ENCODE data around the gene SFXN5. TPM values are rescaled to one million over a fixed set of nuclear protein-coding genes. Genes with fewer than 3 reads are reported as not detected.

SFXN5 gene
- polyA plus RNA-seq, 2 of the 4 experiments (the other 2 are of a cell fraction): 16.7 to 19.6 TPM

DNA sequence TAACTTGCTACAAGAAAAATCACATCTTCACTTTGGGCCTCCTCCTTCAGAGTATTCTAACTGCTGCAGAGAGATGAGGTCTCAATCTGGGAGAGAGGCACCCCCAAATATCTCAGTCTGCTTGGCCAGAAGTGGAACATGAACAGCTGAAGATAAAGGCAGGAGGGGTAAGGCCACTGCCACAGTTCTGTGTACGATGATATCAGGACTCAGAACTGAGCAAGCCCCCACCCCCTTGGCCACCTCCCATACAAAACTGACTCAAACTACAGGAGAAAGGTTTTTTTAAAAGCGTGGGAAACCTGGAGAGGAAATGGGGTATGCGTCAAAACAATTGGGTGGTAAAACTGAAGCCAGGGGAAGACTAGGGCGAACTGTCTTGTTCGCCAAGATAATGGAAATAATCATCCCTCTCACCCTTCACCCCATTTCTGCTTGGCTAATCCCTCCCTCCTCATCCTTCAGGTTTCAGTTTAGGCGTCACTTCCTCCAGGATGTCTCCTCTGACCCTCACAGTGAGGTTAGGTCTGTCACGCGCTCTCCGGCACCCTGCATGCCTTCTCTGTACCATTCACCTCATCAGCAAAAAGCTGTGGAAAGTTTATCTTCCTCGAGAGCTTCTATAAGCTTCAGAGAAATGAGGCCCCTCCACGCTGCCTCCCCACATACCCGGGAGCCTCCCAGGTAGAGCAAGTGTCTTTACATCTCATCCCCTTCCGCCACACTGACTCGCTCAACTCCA is 64.4 kb downstream of the SFXN5 start:
- 94% methylated on average over 14 of the region's 14 CpGs for WGBS (ENCODE audit: missing lambda C conversion rate)
- Histone ChIP-seq H3K27ac (no peak overlapping the region), H3K4me1 (no peaks in the 10 kb centered on the region), H3K4me2 (no peak overlapping the region), H3K4me3 (no peak overlapping the region), H3K9me3 (no peaks in the 10 kb centered on the region)
- DNase-seq (ENCODE audit: low read depth in 1 of 2, low spot score in 1 of 2) (no peak), ATAC-seq (no peak), FAIRE-seq (no peak)
- CTCF ChIA-PET: interaction anchor here (0.6 to 2.6 kb wide), 3 partner anchors 10 to 144 kb away, joined by 3 to 13 read pairs (median 6); no protein-coding TSS in a partner anchor
- POLR2A ChIA-PET: no interaction called here
- TF ChIP-seq CHD4 (IDR thresholded peaks at IDR 0.05; ENCODE audit: borderline replicate concordance) (no peak), SMC3 (IDR thresholded peaks at IDR 0.05) (no peak), TP53 (CRISPR knock-in tag; IDR thresholded peaks at IDR 0.05) (no peak), CBX2 (IDR thresholded peaks at IDR 0.05; ENCODE audit: borderline replicate concordance, low read depth) (no peak), HOXB5 (CRISPR knock-in tag; IDR thresholded peaks at IDR 0.05) (no peak)

DNA sequence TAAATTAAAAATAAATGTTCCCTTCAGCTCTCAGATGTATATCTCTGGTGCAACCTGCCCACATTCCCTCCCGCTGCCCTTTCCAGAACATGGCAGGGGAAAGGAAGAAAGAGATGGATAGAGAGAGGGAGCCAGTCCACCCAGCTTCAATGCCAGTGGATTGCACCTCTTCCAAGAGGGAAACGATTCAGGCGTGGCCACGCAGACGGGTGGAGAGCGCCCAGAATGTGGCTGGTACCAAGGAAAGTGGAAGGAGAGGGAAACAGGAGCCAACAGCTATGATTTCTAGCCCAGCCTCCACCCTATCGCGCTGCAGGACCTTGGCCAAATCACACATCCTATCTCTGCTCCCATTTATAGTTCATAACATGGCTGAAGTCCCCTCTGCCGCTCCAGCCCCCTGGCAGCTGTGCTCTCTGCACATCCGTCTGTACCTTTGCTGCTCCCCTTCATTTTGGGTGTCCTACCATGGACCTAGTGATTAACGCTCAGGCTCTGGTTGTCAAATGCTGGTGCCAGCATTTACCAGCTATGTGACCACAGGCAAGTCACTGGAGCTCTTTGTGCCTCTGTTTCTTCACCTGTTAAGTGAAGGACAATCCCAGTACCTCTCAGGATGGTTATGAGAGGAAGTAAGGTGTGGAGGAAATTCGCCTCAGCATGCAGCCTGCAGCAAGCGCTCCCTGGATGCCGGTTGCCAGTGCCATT is 66.5 kb downstream of the SFXN5 start:
- WGBS (ENCODE audit: missing lambda C conversion rate): 92% methylated on average over 14 of the region's 14 CpGs

DNA sequence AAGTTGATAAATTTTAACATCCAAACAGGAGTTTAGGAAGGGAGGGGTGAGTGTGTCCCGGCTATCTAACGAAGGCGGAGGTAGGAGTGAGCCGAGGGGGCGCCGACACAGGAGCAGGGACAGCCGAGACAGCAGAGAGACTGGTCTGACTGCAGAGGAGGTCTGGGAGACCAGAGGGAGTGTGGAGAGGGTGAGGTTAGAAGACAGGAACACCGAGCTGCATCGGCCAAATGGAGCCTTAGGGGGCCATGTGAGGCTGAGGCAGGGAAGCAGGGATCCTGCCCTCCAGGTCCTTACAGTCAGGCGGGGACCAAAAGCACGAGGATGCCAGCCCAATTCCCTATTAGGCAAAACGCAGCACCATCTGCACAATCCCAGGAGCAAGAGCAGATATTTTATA is 67.0 kb downstream of the SFXN5 start:
- no peak for DNase-seq (ENCODE audit: low read depth in 1 of 2, low spot score in 1 of 2)
- CTCF ChIA-PET: interaction anchor here (0.6 to 4.7 kb wide), 9 partner anchors 11 to 173 kb away, joined by 3 to 22 read pairs (median 7); no protein-coding TSS in a partner anchor
- 90% methylated on average over 12 of the region's 12 CpGs for WGBS (ENCODE audit: missing lambda C conversion rate)

More for the DNA sequence above, 66.5 kb downstream of the SFXN5 start:
- Histone ChIP-seq H3K9me3 (no peaks in the 10 kb centered on the region), H3K4me2 (no peak overlapping the region), H3K27ac (no peak overlapping the region), H3K4me3 (no peak overlapping the region), H3K4me1 (peaks cover 14% of the 10 kb centered on the region)
- DNase-seq (ENCODE audit: low read depth in 1 of 2, low spot score in 1 of 2) (no peak), ATAC-seq (no peak), FAIRE-seq (no peak)
- TF ChIP-seq NFE2L2 (conservative IDR thresholded peaks at IDR 0.05; ENCODE audit: low read length): no peak
- TF ChIP-seq RCOR1 (IDR thresholded peaks at IDR 0.05; ENCODE audit: low read depth, low read length): no peak
- TF ChIP-seq ZSCAN20 (CRISPR knock-in tag; IDR thresholded peaks at IDR 0.05): no peak
- TF ChIP-seq EHMT2 (IDR thresholded peaks at IDR 0.05; ENCODE audit: low read depth): no peak
- TF ChIP-seq, protein P1, sequence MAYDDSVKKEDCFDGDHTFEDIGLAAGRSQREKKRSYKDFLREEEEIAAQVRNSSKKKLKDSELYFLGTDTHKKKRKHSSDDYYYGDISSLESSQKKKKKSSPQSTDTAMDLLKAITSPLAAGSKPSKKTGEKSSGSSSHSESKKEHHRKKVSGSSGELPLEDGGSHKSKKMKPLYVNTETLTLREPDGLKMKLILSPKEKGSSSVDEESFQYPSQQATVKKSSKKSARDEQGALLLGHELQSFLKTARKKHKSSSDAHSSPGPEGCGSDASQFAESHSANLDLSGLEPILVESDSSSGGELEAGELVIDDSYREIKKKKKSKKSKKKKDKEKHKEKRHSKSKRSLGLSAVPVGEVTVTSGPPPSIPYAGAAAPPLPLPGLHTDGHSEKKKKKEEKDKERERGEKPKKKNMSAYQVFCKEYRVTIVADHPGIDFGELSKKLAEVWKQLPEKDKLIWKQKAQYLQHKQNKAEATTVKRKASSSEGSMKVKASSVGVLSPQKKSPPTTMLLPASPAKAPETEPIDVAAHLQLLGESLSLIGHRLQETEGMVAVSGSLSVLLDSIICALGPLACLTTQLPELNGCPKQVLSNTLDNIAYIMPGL (CRISPR knock-in tag; IDR thresholded peaks at IDR 0.05; ENCODE audit: borderline replicate concordance): no peak
- TF ChIP-seq TP53 (CRISPR knock-in tag; IDR thresholded peaks at IDR 0.05): no peak
- TF ChIP-seq NR3C1 (IDR thresholded peaks at IDR 0.05): no peak
- TF ChIP-seq JUNB (IDR thresholded peaks at IDR 0.05): no peak
- TF ChIP-seq RARB (CRISPR knock-in tag; IDR thresholded peaks at IDR 0.05): no peak
- TF ChIP-seq BHLHE40 (IDR thresholded peaks at IDR 0.05; ENCODE audit: low read depth, low read length): no peak
- TF ChIP-seq GATA3 (IDR thresholded peaks at IDR 0.05; ENCODE audit: borderline replicate concordance): no peak
- no peak for TF ChIP-seq CEBPB (IDR thresholded peaks at IDR 0.05)
- TF ChIP-seq, protein P2, sequence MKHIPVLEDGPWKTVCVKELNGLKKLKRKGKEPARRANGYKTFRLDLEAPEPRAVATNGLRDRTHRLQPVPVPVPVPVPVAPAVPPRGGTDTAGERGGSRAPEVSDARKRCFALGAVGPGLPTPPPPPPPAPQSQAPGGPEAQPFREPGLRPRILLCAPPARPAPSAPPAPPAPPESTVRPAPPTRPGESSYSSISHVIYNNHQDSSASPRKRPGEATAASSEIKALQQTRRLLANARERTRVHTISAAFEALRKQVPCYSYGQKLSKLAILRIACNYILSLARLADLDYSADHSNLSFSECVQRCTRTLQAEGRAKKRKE (CRISPR knock-in tag; IDR thresholded peaks at IDR 0.05; ENCODE audit: low read depth): no peak
- TF ChIP-seq HOXA7 (CRISPR knock-in tag; IDR thresholded peaks at IDR 0.05): no peak
- TF ChIP-seq CBX8 (IDR thresholded peaks at IDR 0.05): no peak
- TF ChIP-seq POLR2AphosphoS2 (conservative IDR thresholded peaks at IDR 0.05; ENCODE audit: low read length): no peak
- TF ChIP-seq MAZ (IDR thresholded peaks at IDR 0.05; ENCODE audit: borderline replicate concordance, low read depth, low read length): no peak
- TF ChIP-seq EHF (CRISPR knock-in tag; IDR thresholded peaks at IDR 0.05): no peak
- ChIA-PET CTCF (interaction anchor here (0.6 to 4.7 kb wide), 9 partner anchors 11 to 172 kb away, joined by 3 to 22 read pairs (median 7); no protein-coding TSS in a partner anchor), POLR2A (no interaction called here)

More for the DNA sequence above, 67.0 kb downstream of the SFXN5 start:
- FAIRE-seq (no peak), ATAC-seq (no peak)
- POLR2A ChIA-PET: no interaction called here
- Histone ChIP-seq H3K9me3 (no peaks in the 10 kb centered on the region), H3K4me2 (no peak overlapping the region), H3K4me3 (no peak overlapping the region), H3K27ac (no peak overlapping the region), H3K4me1 (peaks cover 18% of the 10 kb centered on the region)
- TF ChIP-seq NPAS2 (CRISPR knock-in tag; IDR thresholded peaks at IDR 0.05; ENCODE audit: borderline replicate concordance): no peak
- TF ChIP-seq GATA3 (IDR thresholded peaks at IDR 0.05; ENCODE audit: borderline replicate concordance): no peak
- no peak for TF ChIP-seq TP53 (CRISPR knock-in tag; IDR thresholded peaks at IDR 0.05)
- TF ChIP-seq SREBF2 (IDR thresholded peaks at IDR 0.05): no peak
- TF ChIP-seq, protein P1 (CRISPR knock-in tag; IDR thresholded peaks at IDR 0.05; ENCODE audit: borderline replicate concordance): no peak
- no peak for TF ChIP-seq HOXA7 (CRISPR knock-in tag; IDR thresholded peaks at IDR 0.05)
- no peak for TF ChIP-seq MAFK (IDR thresholded peaks at IDR 0.05; ENCODE audit: partially characterized antibody)
- TF ChIP-seq RNF2 (IDR thresholded peaks at IDR 0.05; ENCODE audit: borderline replicate concordance, low read depth): no peak
- TF ChIP-seq, protein P2 (CRISPR knock-in tag; IDR thresholded peaks at IDR 0.05; ENCODE audit: low read depth): no peak
